Liver (tissue), 9 donors: ENCODE data around the gene PJVK. TPM values are rescaled to one million over a fixed set of nuclear protein-coding genes. Genes with fewer than 3 reads are reported as not detected.
A peak's percentile ranks its signal among the peaks of the same experiment; 100 is the strongest.
"Not testable (repeated sequence)": the region's sequence is repeated elsewhere in the genome, so short reads cannot be mapped to it uniquely, and the experiment has no call there.

Experiments
- DNase-seq: peaks from one replicate; pipeline ENCODE4 v3.0.0-alpha.2; 2017; ENCODE audit warnings: low spot score
- H3K27ac ChIP-seq, 2 donors: one replicate each; pipeline ENCODE4 v1.7.0; 2013; ENCODE audit warnings: inconsistent platforms in 2 of 2, low read length in 2 of 2, control low read depth in 1 of 2, low read depth in 1 of 2, mild to moderate bottlenecking in 1 of 2
- H3K27me3 ChIP-seq, 4 donors: one replicate each; pipeline versions ENCODE4 v1.6.1 to v1.7.0; 2013; ENCODE audit warnings: low read length in 3 of 4, inconsistent platforms in 1 of 4, mild to moderate bottlenecking in 1 of 4, moderate library complexity in 1 of 4; ENCODE audit not compliant: control insufficient read depth in 4 of 4, insufficient read depth in 4 of 4
- H3K36me3 ChIP-seq, 4 donors: one replicate each; pipeline versions ENCODE4 v1.6.1 to v1.7.0; 2013; ENCODE audit warnings: low read length in 3 of 4, mild to moderate bottlenecking in 3 of 4, low read depth in 1 of 4, moderate library complexity in 1 of 4; ENCODE audit not compliant: control insufficient read depth in 4 of 4, insufficient read depth in 3 of 4
- H3K4me1 ChIP-seq, 4 donors: one replicate each; pipeline versions ENCODE4 v1.6.1 to v1.7.0; 2013; ENCODE audit warnings: low read length in 3 of 4, mild to moderate bottlenecking in 3 of 4, moderate library complexity in 1 of 4; ENCODE audit not compliant: control insufficient read depth in 4 of 4, insufficient read depth in 4 of 4
- H3K4me3 ChIP-seq, 3 donors: one replicate each; pipeline versions ENCODE4 v1.6.1 to v1.7.0; 2013; ENCODE audit warnings: low read length in 3 of 3, control low read depth in 1 of 3, low read depth in 1 of 3, mild to moderate bottlenecking in 1 of 3
- H3K9ac ChIP-seq, 2 donors: one replicate each; pipeline ENCODE4 v1.7.0; 2013; ENCODE audit warnings: low read length in 2 of 2, mild to moderate bottlenecking in 2 of 2, moderate library complexity in 2 of 2, control low read depth in 1 of 2, low read depth in 1 of 2
- H3K9me3 ChIP-seq, 4 donors: one replicate each; pipeline versions ENCODE4 v1.6.1 to v1.7.0; 2013; ENCODE audit warnings: low read length in 3 of 4; ENCODE audit not compliant: control insufficient read depth in 4 of 4
- FOXA1 ChIP-seq: IDR thresholded peaks from 2 replicates; pipeline ENCODE4 v1.6.1; 2016; ENCODE audit warnings: antibody characterized with exemption
- GABPA ChIP-seq, 2 donors: IDR thresholded peaks in 1 of 2; conservative IDR thresholded peaks in 1 of 2; 2 replicates each; pipeline ENCODE4 v1.6.1; 2016; ENCODE audit warnings: antibody characterized with exemption in 2 of 2, mild to moderate bottlenecking in 1 of 2, moderate library complexity in 1 of 2
- HNF4A ChIP-seq, 2 donors: conservative IDR thresholded peaks; 2 replicates each; pipeline ENCODE4 v1.6.1; 2016; ENCODE audit warnings: antibody characterized with exemption in 2 of 2, mild to moderate bottlenecking in 2 of 2
- HNF4G ChIP-seq: IDR thresholded peaks from 2 replicates; pipeline ENCODE4 v1.6.1; 2016; ENCODE audit warnings: antibody characterized with exemption
- RXRA ChIP-seq, 2 donors: IDR thresholded peaks; 2 replicates each; pipeline ENCODE4 v1.6.1; 2017 to 2018; ENCODE audit warnings: antibody characterized with exemption in 2 of 2, mild to moderate bottlenecking in 1 of 2
- SP1 ChIP-seq: IDR thresholded peaks from 2 replicates; pipeline ENCODE4 v1.6.1; 2018; ENCODE audit warnings: antibody characterized with exemption, mild to moderate bottlenecking
- TAF1 ChIP-seq: conservative IDR thresholded peaks from 2 replicates; pipeline ENCODE4 v1.6.1; 2016; ENCODE audit warnings: antibody characterized with exemption, mild to moderate bottlenecking
- YY1 ChIP-seq: IDR thresholded peaks from 2 replicates; pipeline ENCODE4 v1.6.1; 2016; ENCODE audit warnings: antibody characterized with exemption, mild to moderate bottlenecking
- WGBS: extraction: QIAGEN DNeasy Blood & Tissue Kit; methylation state at CpG from one replicate; pipeline ENCODE4 v1.1.7; 2013; 5-methylcytosine and 5-hydroxymethylcytosine counted together
- polyA plus RNA-seq, 2 donors: library from polyadenylated mRNA; stranded (reverse) in 1 of 2; unstranded in 1 of 2; fragments of 200-250 nt in 1 of 2; fragments of >200 nt in 1 of 2; fragmentation: Nextera tagmentation in 1 of 2; extraction: Ambion mirVana in 1 of 2; gene quantifications; one replicate each; pipeline versions ENCODE4 v1.2.1 to v1.2.3, GENCODE V29; 2013 to 2015
- total RNA-seq, 2 donors: library from RNA; depleted of rRNA; stranded (reverse); fragments of >200 nt; gene quantifications; one replicate each; pipeline ENCODE4 v1.2.3, GENCODE V29; 2014
- TF ChIP-seq, protein P1 (sequence below): IDR thresholded peaks from 2 replicates; pipeline ENCODE4 v1.6.1; 2016; ENCODE audit warnings: antibody characterized with exemption
- TF ChIP-seq, protein P2 (sequence below): IDR thresholded peaks from 2 replicates; pipeline ENCODE4 v1.6.1; 2016; ENCODE audit warnings: antibody characterized with exemption
- TF ChIP-seq, protein P3 (sequence below): IDR thresholded peaks from 2 replicates; pipeline ENCODE4 v1.6.1; 2016; ENCODE audit warnings: antibody characterized with exemption, mild to moderate bottlenecking
- donor health status: healthy.
- donor health status: healthy.
- donor health status: healthy.
- donor health status: healthy.
- donor health status: healthy.

PJVK gene
- total and polyA plus RNA-seq, 4 donors = 0.48 to 2.3 (median 1.4) TPM

DNA sequence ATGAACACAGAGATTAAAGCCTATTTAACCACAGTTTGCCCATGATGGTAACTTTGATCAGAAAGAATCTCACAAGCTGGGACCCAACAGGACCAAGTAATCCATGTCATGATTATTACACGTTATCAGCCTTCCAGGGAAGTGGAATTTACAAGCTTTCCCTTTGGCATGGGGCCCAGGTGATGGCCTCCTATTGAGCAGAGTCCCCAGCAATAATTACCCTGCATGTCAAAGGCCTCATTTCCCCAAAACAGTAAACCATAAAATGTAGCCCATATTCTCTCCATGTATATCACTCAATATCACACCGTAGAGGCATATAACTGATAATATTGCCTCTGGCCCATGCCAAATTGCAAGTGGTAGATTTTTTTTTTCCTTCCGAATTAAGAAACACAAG, 39.1 kb upstream of the PJVK start:
- no peaks in the 10 kb centered on the region for H3K36me3 ChIP-seq
- H3K9me3 ChIP-seq = no peaks in the 10 kb centered on the region
- peaks cover 0 to 16% (median 9%) of the 10 kb centered on the region in 4 donors for H3K4me1 ChIP-seq
- no peak overlapping the region for H3K4me3 ChIP-seq
- no peak for DNase-seq
- no peak overlapping the region for H3K9ac ChIP-seq
- WGBS = 76% methylated on average over 3 of the region's 3 CpGs
- no peaks in the 10 kb centered on the region for H3K27me3 ChIP-seq
- TF ChIP-seq SP1 = no peak
- TF ChIP-seq RXRA (IDR thresholded peaks at IDR 0.05) = no peak
- TF ChIP-seq, protein P1, sequence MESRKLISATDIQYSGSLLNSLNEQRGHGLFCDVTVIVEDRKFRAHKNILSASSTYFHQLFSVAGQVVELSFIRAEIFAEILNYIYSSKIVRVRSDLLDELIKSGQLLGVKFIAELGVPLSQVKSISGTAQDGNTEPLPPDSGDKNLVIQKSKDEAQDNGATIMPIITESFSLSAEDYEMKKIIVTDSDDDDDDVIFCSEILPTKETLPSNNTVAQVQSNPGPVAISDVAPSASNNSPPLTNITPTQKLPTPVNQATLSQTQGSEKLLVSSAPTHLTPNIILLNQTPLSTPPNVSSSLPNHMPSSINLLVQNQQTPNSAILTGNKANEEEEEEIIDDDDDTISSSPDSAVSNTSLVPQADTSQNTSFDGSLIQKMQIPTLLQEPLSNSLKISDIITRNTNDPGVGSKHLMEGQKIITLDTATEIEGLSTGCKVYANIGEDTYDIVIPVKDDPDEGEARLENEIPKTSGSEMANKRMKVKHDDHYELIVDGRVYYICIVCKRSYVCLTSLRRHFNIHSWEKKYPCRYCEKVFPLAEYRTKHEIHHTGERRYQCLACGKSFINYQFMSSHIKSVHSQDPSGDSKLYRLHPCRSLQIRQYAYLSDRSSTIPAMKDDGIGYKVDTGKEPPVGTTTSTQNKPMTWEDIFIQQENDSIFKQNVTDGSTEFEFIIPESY = no peak
- TF ChIP-seq GABPA (IDR thresholded peaks at IDR 0.05 in 1 of 2, conservative IDR thresholded peaks at IDR 0.05 in 1 of 2) = no peak
- no peak for TF ChIP-seq TAF1
- TF ChIP-seq, protein P2, sequence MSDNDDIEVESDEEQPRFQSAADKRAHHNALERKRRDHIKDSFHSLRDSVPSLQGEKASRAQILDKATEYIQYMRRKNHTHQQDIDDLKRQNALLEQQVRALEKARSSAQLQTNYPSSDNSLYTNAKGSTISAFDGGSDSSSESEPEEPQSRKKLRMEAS = no peak
- TF ChIP-seq HNF4G = no peak
- TF ChIP-seq FOXA1 = no peak
- TF ChIP-seq, protein P3, sequence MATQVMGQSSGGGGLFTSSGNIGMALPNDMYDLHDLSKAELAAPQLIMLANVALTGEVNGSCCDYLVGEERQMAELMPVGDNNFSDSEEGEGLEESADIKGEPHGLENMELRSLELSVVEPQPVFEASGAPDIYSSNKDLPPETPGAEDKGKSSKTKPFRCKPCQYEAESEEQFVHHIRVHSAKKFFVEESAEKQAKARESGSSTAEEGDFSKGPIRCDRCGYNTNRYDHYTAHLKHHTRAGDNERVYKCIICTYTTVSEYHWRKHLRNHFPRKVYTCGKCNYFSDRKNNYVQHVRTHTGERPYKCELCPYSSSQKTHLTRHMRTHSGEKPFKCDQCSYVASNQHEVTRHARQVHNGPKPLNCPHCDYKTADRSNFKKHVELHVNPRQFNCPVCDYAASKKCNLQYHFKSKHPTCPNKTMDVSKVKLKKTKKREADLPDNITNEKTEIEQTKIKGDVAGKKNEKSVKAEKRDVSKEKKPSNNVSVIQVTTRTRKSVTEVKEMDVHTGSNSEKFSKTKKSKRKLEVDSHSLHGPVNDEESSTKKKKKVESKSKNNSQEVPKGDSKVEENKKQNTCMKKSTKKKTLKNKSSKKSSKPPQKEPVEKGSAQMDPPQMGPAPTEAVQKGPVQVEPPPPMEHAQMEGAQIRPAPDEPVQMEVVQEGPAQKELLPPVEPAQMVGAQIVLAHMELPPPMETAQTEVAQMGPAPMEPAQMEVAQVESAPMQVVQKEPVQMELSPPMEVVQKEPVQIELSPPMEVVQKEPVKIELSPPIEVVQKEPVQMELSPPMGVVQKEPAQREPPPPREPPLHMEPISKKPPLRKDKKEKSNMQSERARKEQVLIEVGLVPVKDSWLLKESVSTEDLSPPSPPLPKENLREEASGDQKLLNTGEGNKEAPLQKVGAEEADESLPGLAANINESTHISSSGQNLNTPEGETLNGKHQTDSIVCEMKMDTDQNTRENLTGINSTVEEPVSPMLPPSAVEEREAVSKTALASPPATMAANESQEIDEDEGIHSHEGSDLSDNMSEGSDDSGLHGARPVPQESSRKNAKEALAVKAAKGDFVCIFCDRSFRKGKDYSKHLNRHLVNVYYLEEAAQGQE = no peak
- no peak overlapping the region for H3K27ac ChIP-seq

DNA sequence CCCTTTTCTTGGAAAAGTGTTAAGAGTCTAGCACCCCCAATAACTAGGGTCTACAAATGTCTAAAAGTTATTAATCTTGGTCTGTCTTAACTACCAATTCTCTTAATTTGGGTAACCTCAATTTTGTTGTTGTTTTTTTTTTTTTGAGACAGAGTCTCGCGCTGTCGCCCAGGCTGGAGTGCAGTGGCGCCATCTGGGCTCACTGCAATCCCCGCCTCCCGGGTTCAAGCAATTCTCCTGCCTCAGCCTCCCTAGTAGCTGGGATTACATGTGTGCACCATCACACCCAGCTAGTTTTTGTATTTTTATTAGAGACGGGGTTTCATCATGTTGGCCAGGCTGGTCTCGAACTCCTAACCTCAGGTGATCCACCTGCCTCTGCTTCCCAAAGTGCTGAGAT, 38.7 kb upstream of the PJVK start:
- H3K9me3 ChIP-seq, DNase-seq, H3K9ac ChIP-seq, H3K36me3 ChIP-seq, H3K4me3 ChIP-seq, H3K27ac ChIP-seq, H3K27me3 ChIP-seq: not testable (repeated sequence)
- WGBS = 96% methylated on average over 8 of the region's 8 CpGs
- H3K4me1 ChIP-seq = peaks cover 0 to 16% (median 9%) of the 10 kb centered on the region in 4 donors

DNA sequence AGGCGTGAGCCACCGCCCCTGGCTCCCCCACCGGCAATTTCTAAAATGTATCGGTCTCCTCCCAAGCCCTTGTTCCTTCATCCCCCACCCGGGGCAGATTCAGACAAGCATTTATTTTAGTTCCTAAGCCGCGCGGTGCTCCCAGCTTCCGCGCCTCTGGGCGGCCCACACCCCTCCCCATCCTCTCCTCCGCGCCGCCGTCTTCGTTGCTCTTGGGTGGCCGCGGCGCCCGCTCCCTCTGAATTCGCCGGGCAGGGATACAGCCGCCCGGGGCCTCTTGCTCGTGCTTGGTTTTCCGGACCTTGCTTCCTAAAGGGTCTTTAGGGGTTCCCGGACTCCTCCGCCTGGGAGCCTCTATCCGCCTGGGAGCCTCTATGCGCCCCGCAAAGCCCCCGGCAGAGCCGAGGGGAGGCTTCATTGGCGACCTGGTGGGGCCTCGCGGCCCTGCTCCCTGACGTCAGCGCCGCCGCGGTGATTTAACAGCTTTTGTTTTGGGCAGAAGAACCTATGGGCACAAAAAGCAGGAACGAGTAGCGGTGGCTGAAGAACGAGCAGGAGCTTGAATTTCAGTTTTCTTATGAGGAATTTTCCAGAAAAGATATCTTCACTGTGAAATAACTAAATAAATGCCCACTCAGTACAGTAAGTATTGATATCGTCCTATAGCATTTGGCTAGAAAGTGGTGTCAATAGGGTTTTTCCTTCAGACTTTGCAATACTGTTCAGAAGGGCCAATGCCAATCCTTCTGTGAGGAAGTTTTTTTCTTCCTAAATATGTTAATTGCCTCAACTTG, 37.5 kb upstream of the PJVK start:
- TF ChIP-seq HNF4A (conservative IDR thresholded peaks at IDR 0.05) (no peak), TAF1 (peak; percentile 19), YY1 (peak; percentile 48)
- TF ChIP-seq, protein P3 = peak; percentile 18
- 2% methylated on average over 45 of the region's 45 CpGs for WGBS
- H3K9ac ChIP-seq = peak overlapping the region; percentile 84 to 91
- peak overlapping the region; percentile 79 to 85 for H3K27ac ChIP-seq
- H3K27me3 ChIP-seq = no peaks in the 10 kb centered on the region
- no peaks in the 10 kb centered on the region for H3K9me3 ChIP-seq
- peak; percentile 60 for DNase-seq
- peak overlapping the region; percentile 67 to 81 (median 75) for H3K4me3 ChIP-seq
- H3K4me1 ChIP-seq = peaks cover 0 to 16% (median 9%) of the 10 kb centered on the region in 4 donors
- H3K36me3 ChIP-seq = no peaks in the 10 kb centered on the region
